GM12864 (cell line): Measurements from ENCODE around the gene KIAA0825.

ENCODE experiments used
- DNase-seq: peaks from one replicate; pipeline ENCODE4 v3.0.0-alpha.2; 2011; ENCODE audit warnings: low read depth
- H3K4me3 ChIP-seq: 2 replicates; pipeline ENCODE4 v1.5.1; 2011; ENCODE audit warnings: mild to moderate bottlenecking, low read depth, low read length, control low read depth
- CTCF ChIP-seq: IDR thresholded peaks from 2 replicates; pipeline ENCODE4 v1.5.1; 2011; ENCODE audit warnings: low read depth, mild to moderate bottlenecking, moderate library complexity, low read length, control low read depth, inconsistent platforms; ENCODE audit errors: missing control alignments

Gene KIAA0825

GRCh38 chr5:94391996-94392395, 226.4 kb downstream of the KIAA0825 start:
- TF ChIP-seq CTCF, result no peak
- no peak overlapping the region for H3K4me3 ChIP-seq
- DNase-seq, result no peak

- H3K4me3 ChIP-seq, result no peak overlapping the region
- DNase-seq, result no peak
- no peak for TF ChIP-seq CTCF
Observed at GRCh38 chr5:94389515-94389899, 228.9 kb downstream of the KIAA0825 start.

GRCh38 chr5:94388773-94389514, 229.5 kb downstream of the KIAA0825 start:
- H3K4me3 ChIP-seq, result no peak overlapping the region
- no peak for DNase-seq
- no peak for TF ChIP-seq CTCF

- no peak for TF ChIP-seq CTCF
- DNase-seq, result no peak
- H3K4me3 ChIP-seq, result no peak overlapping the region
Observed at GRCh38 chr5:94385767-94386166, 232.6 kb downstream of the KIAA0825 start.

GRCh38 chr5:94378062-94378461, 240.3 kb downstream of the KIAA0825 start:
- TF ChIP-seq CTCF, result no peak
- no peak for DNase-seq
- no peak overlapping the region for H3K4me3 ChIP-seq

- no peak overlapping the region for H3K4me3 ChIP-seq
- DNase-seq, result no peak
Observed at GRCh38 chr5:94376672-94377345, 241.6 kb downstream of the KIAA0825 start.

More at GRCh38 chr5:94376672-94377345, 241.6 kb downstream of the KIAA0825 start:
- no peak for TF ChIP-seq CTCF
